ENCODE measurements around the gene INPP5D. TPM values are rescaled to one million over a fixed set of nuclear protein-coding genes. Genes with fewer than 3 reads are reported as not detected.

Gene INPP5D
- total RNA-seq, 1 donor from 2014 or later = 18.3 TPM

- TF ChIP-seq CTCF (conservative IDR thresholded peaks at IDR 0.05) = no peak
- Mint-ChIP-seq H3K9me3 (no peaks in the 10 kb centered on the region), H3K27me3 (peaks cover 4% of the 10 kb centered on the region), H3K4me3 (no peak overlapping the region), H3K4me1 (ENCODE audit: unreplicated experiment) (peaks cover 9% of the 10 kb centered on the region), H3K36me3 (peaks cover 3% of the 10 kb centered on the region), H3K27ac (no peak overlapping the region)
- DNase-seq (ENCODE audit: extremely low spot score, unreplicated experiment) = no peak
These were observed 153.8 kb downstream of the INPP5D start for GRCh38 chr2:233213975-233214374.

- peaks cover 4% of the 10 kb centered on the region for H3K9me3 Mint-ChIP-seq
- no peak for DNase-seq (ENCODE audit: extremely low spot score, unreplicated experiment)
- H3K4me3 Mint-ChIP-seq = no peak overlapping the region
- peaks cover 6% of the 10 kb centered on the region for H3K27me3 Mint-ChIP-seq
- TF ChIP-seq CTCF (conservative IDR thresholded peaks at IDR 0.05) = no peak
- no peaks in the 10 kb centered on the region for H3K4me1 Mint-ChIP-seq (ENCODE audit: unreplicated experiment)
- H3K27ac Mint-ChIP-seq = no peak overlapping the region
- H3K36me3 Mint-ChIP-seq = peaks cover 3% of the 10 kb centered on the region
These were observed 157.8 kb downstream of the INPP5D start for GRCh38 chr2:233217892-233218377.

GRCh38 chr2:233218836-233219235, 158.7 kb downstream of the INPP5D start:
- no peak overlapping the region for H3K27ac Mint-ChIP-seq

GRCh38 chr2:233219848-233220247, 159.7 kb downstream of the INPP5D start:
- Mint-ChIP-seq H3K4me1 (ENCODE audit: unreplicated experiment) (no peaks in the 10 kb centered on the region), H3K4me3 (no peak overlapping the region), H3K36me3 (no peaks in the 10 kb centered on the region), H3K27me3 (peaks cover 10% of the 10 kb centered on the region), H3K9me3 (peaks cover 4% of the 10 kb centered on the region), H3K27ac (no peak overlapping the region)
- no peak for DNase-seq (ENCODE audit: extremely low spot score, unreplicated experiment)
- TF ChIP-seq CTCF (conservative IDR thresholded peaks at IDR 0.05) = no peak

More at GRCh38 chr2:233218836-233219235, 158.7 kb downstream of the INPP5D start:
- no peak overlapping the region for H3K4me3 Mint-ChIP-seq
- peaks cover 6% of the 10 kb centered on the region for H3K27me3 Mint-ChIP-seq
- DNase-seq (ENCODE audit: extremely low spot score, unreplicated experiment) = no peak
- H3K4me1 Mint-ChIP-seq (ENCODE audit: unreplicated experiment) = no peaks in the 10 kb centered on the region
- H3K36me3 Mint-ChIP-seq = no peaks in the 10 kb centered on the region
- peaks cover 4% of the 10 kb centered on the region for H3K9me3 Mint-ChIP-seq
- TF ChIP-seq CTCF (conservative IDR thresholded peaks at IDR 0.05) = no peak

GRCh38 chr2:233221378-233222063, 161.4 kb downstream of the INPP5D start:
- Mint-ChIP-seq H3K4me3 (no peak overlapping the region), H3K27me3 (peaks cover 10% of the 10 kb centered on the region), H3K27ac (no peak overlapping the region), H3K9me3 (peaks cover 4% of the 10 kb centered on the region), H3K4me1 (ENCODE audit: unreplicated experiment) (no peaks in the 10 kb centered on the region), H3K36me3 (no peaks in the 10 kb centered on the region)
- TF ChIP-seq CTCF (conservative IDR thresholded peaks at IDR 0.05) = no peak
- DNase-seq (ENCODE audit: extremely low spot score, unreplicated experiment) = no peak
